Measurements from ENCODE around the gene ADIPOR2.

The ADIPOR2 gene

GRCh38 chr12:1738446-1738845, 47.6 kb downstream of the ADIPOR2 start:
- no peak for DNase-seq

- no peak for DNase-seq
These were observed 48.5 kb downstream of the ADIPOR2 start for GRCh38 chr12:1739368-1739767.

GRCh38 chr12:1740161-1740948, 49.5 kb downstream of the ADIPOR2 start:
- no peak for DNase-seq

- no peak for DNase-seq
These were observed 50.5 kb downstream of the ADIPOR2 start for GRCh38 chr12:1741154-1741949.

- no peak for DNase-seq
These were observed 54.1 kb downstream of the ADIPOR2 start for GRCh38 chr12:1744932-1745331.

- no peak for DNase-seq
These were observed 56.7 kb downstream of the ADIPOR2 start for GRCh38 chr12:1747609-1748008.

GRCh38 chr12:1749019-1749418, 58.1 kb downstream of the ADIPOR2 start:
- no peak for DNase-seq

GRCh38 chr12:1750300-1750699, 59.4 kb downstream of the ADIPOR2 start:
- no peak for DNase-seq

- no peak for DNase-seq
These were observed 67.5 kb downstream of the ADIPOR2 start for GRCh38 chr12:1758376-1758775.

GRCh38 chr12:1758887-1759286, 68.0 kb downstream of the ADIPOR2 start:
- DNase-seq = no peak

- DNase-seq = no peak
These were observed 69.9 kb downstream of the ADIPOR2 start for GRCh38 chr12:1760566-1761382.

- no peak for DNase-seq
These were observed 71.0 kb downstream of the ADIPOR2 start for GRCh38 chr12:1761857-1762256.

GRCh38 chr12:1763153-1763552, 72.3 kb downstream of the ADIPOR2 start:
- DNase-seq = no peak

- DNase-seq = no peak
These were observed 75.2 kb downstream of the ADIPOR2 start for GRCh38 chr12:1766110-1766509.

GRCh38 chr12:1767407-1768090, 76.7 kb downstream of the ADIPOR2 start:
- no peak for DNase-seq

- DNase-seq = no peak
These were observed 77.7 kb downstream of the ADIPOR2 start for GRCh38 chr12:1768615-1769014.

GRCh38 chr12:1769809-1770494, 79.1 kb downstream of the ADIPOR2 start:
- DNase-seq = no peak

- no peak for DNase-seq
These were observed 83.2 kb downstream of the ADIPOR2 start for GRCh38 chr12:1773937-1774655.

- no peak for DNase-seq
These were observed 85.5 kb downstream of the ADIPOR2 start for GRCh38 chr12:1776170-1776921.

- DNase-seq = no peak
These were observed 86.9 kb downstream of the ADIPOR2 start for GRCh38 chr12:1777798-1778197.

- DNase-seq = no peak
These were observed 88.0 kb downstream of the ADIPOR2 start for GRCh38 chr12:1778911-1779310.

All from NCI-H1436 (cell line).